ENCODE measurements around the gene PHLDB3.

The PHLDB3 gene

GRCh38 chr19:43503501-43504425 lies 783 bp downstream of the PHLDB3 start:
- 0 out of 2 replicates have a peak, but pooled peaks have one; percentile 8 for TF ChIP-seq CTCF (IDR thresholded peaks at IDR 0.05; ENCODE audit: control insufficient read depth, extremely low read depth, insufficient read depth)
- H3K4me3 ChIP-seq (ENCODE audit: low read depth, low read length) = peak overlapping the region; percentile 67
- DNase-seq (ENCODE audit: low read depth) = peak; percentile 34

- no peak overlapping the region for H3K4me3 ChIP-seq (ENCODE audit: low read depth, low read length)
- no peak for DNase-seq (ENCODE audit: low read depth)
- no peak for TF ChIP-seq CTCF (IDR thresholded peaks at IDR 0.05; ENCODE audit: control insufficient read depth, extremely low read depth, insufficient read depth)
These were observed 2.0 kb downstream of the PHLDB3 start for GRCh38 chr19:43502419-43502976.

GRCh38 chr19:43501661-43502418 lies 2.7 kb downstream of the PHLDB3 start:
- TF ChIP-seq CTCF (IDR thresholded peaks at IDR 0.05; ENCODE audit: control insufficient read depth, extremely low read depth, insufficient read depth) = no peak
- DNase-seq (ENCODE audit: low read depth) = no peak
- no peak overlapping the region for H3K4me3 ChIP-seq (ENCODE audit: low read depth, low read length)

GRCh38 chr19:43499042-43499441 lies 5.5 kb downstream of the PHLDB3 start:
- DNase-seq (ENCODE audit: low read depth) = no peak
- TF ChIP-seq CTCF (IDR thresholded peaks at IDR 0.05; ENCODE audit: control insufficient read depth, extremely low read depth, insufficient read depth) = no peak
- H3K4me3 ChIP-seq (ENCODE audit: low read depth, low read length) = no peak overlapping the region

DNA sequence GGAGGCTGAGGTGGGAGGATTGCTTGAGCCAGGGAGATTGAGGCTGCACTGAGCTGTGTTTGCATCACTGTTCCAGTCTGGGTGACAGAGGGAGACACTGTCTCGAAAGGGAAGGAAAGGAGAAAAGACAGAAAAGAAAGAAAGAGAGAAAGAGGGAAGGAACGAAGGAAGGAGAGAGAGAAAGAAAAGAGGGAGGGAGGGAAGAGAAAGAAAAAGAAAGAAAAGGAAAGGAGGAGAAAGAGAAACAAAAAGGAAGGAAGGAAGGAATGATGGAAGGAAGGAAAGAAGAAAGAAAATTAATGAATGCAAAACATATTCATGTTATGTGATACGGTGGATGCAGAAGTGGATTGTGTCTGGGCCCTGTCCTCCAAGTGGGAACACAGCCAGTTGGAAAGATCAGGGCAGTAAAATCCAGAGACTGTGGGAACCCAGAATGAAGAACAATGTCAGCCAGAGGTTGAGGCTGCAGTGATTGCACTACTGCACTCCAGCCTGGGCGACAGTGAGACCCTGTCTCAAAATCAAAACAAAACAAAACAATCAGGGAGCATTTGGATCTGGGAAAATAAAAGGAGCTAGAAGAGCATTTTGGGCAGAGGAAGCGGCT lies 6.2 kb downstream of the PHLDB3 start:
- H3K4me3 ChIP-seq (ENCODE audit: low read depth, low read length) = no peak overlapping the region
- no peak for DNase-seq (ENCODE audit: low read depth)
- no peak for TF ChIP-seq CTCF (IDR thresholded peaks at IDR 0.05; ENCODE audit: control insufficient read depth, extremely low read depth, insufficient read depth)

- DNase-seq (ENCODE audit: low read depth) = no peak
- no peak for TF ChIP-seq CTCF (IDR thresholded peaks at IDR 0.05; ENCODE audit: control insufficient read depth, extremely low read depth, insufficient read depth)
These were observed 7.6 kb downstream of the PHLDB3 start for GRCh38 chr19:43496960-43497359.

More at GRCh38 chr19:43496960-43497359, 7.6 kb downstream of the PHLDB3 start:
- no peak overlapping the region for H3K4me3 ChIP-seq (ENCODE audit: low read depth, low read length)
